Keratinocyte (primary cell): ENCODE measurements around the gene PTCRA.

ENCODE experiments used
- EZH2 ChIP-seq: IDR thresholded peaks from one replicate; pipeline ENCODE4 v1.6.1; 2012; ENCODE audit warnings: inconsistent platforms, mild to moderate bottlenecking, low read length, moderate library complexity
- TF ChIP-seq, protein P1 (sequence below), 3 experiments: IDR thresholded peaks in 1 of 3; conservative IDR thresholded peaks in 1 of 3; optimal IDR thresholded peaks in 1 of 3; 2 replicates in 2 of 3; 3 replicates in 1 of 3; pipeline versions ENCODE3 to v1.5.1; 2011; ENCODE audit warnings: low read length in 3 of 3, mild to moderate bottlenecking in 3 of 3, moderate library complexity in 2 of 3, control low read depth in 1 of 3, inconsistent platforms in 1 of 3; ENCODE audit not compliant: insufficient read depth in 2 of 3; ENCODE audit errors: extremely low read depth in 1 of 3

DNA sequence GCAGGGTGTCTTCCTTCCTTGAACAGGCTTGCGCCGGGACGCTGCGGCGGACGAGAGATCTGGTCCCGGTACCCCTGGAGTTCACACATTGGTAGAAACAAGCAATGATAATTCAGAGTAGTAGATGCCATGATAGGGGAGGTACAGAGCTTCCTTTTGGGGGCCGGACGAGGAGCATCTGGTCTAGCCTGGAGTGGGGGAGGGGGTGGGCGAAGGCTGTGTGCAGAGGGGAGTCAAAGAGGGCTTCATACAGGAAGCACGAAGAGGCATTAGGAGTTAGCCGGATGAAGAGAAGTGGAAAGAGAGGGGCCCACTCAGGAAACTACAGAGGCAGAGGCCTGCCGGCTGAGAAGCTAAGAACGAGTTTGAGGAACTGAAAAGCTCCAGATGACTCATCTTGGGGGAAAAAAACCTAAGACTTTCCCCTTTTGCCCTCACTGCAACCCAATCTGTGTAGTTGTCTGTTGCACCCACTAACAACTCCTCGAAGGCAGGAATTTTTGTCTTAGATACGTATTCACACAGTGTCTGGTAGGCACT lies 14.0 kb downstream of the PTCRA start:
- no peak for TF ChIP-seq EZH2
- TF ChIP-seq, protein P1, sequence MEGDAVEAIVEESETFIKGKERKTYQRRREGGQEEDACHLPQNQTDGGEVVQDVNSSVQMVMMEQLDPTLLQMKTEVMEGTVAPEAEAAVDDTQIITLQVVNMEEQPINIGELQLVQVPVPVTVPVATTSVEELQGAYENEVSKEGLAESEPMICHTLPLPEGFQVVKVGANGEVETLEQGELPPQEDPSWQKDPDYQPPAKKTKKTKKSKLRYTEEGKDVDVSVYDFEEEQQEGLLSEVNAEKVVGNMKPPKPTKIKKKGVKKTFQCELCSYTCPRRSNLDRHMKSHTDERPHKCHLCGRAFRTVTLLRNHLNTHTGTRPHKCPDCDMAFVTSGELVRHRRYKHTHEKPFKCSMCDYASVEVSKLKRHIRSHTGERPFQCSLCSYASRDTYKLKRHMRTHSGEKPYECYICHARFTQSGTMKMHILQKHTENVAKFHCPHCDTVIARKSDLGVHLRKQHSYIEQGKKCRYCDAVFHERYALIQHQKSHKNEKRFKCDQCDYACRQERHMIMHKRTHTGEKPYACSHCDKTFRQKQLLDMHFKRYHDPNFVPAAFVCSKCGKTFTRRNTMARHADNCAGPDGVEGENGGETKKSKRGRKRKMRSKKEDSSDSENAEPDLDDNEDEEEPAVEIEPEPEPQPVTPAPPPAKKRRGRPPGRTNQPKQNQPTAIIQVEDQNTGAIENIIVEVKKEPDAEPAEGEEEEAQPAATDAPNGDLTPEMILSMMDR (optimal IDR thresholded peaks at IDR 0.05 in 1 of 3, IDR thresholded peaks at IDR 0.05 in 1 of 3, conservative IDR thresholded peaks at IDR 0.05 in 1 of 3; ENCODE audit: extremely low read depth in 1 of 3, insufficient read depth in 2 of 3, low read length in 3 of 3), result no peak
